Uterus (tissue), 4 donors: ENCODE results near the gene FOXO1. TPM values are rescaled to one million over a fixed set of nuclear protein-coding genes. Genes with fewer than 3 reads are reported as not detected.

ENCODE experiments used
- DNase-seq, 2 donors: peaks; one replicate each; pipeline ENCODE4 v3.0.0-alpha.2; 2019 to 2020
- H3K27ac ChIP-seq, 2 donors: fragments of 200-600 bp; sonication (generic); 1 replicate in 1 of 2; 2 replicates in 1 of 2; pipeline ENCODE4 v1.5.1; 2016 to 2018
- H3K27me3 ChIP-seq, 2 donors: fragments of 200-600 bp; sonication (generic); one replicate each; pipeline ENCODE4 v1.5.1; 2018 to 2019; ENCODE audit warnings: control low read depth in 1 of 2
- H3K36me3 ChIP-seq, 2 donors: fragments of 200-600 bp; sonication (generic); one replicate each; pipeline ENCODE4 v1.5.1; 2019; ENCODE audit warnings: control low read depth in 1 of 2
- H3K4me1 ChIP-seq, 2 donors: fragments of 200-600 bp; sonication (generic); one replicate each; pipeline ENCODE4 v1.5.1; 2018 to 2019; ENCODE audit warnings: control low read depth in 1 of 2
- H3K4me3 ChIP-seq, 2 donors: fragments of 200-600 bp; sonication (generic); 1 replicate in 1 of 2; 2 replicates in 1 of 2; pipeline ENCODE4 v1.5.1; 2018 to 2019; ENCODE audit warnings: mild to moderate bottlenecking in 1 of 2
- H3K9me3 ChIP-seq, 2 donors: fragments of 200-600 bp; sonication (generic); one replicate each; pipeline ENCODE4 v1.5.1; 2019; ENCODE audit warnings: control low read depth in 1 of 2
- POLR2A ChIP-seq, 2 donors: fragments of 450-650 bp; IDR thresholded peaks; one replicate each; pipeline ENCODE4 v1.6.1; 2016; ENCODE audit warnings: antibody characterized with exemption in 2 of 2, mild to moderate bottlenecking in 1 of 2, moderate library complexity in 1 of 2
- intact Hi-C: fragments of 100-400 bp; cut with DNase I; formaldehyde crosslinking; loops from one replicate; pipeline ENCODE4 v1.15.1; 2023; ENCODE audit warnings: low total_unique reads
- total RNA-seq, 4 donors: library from RNA; depleted of rRNA in 3 of 4; stranded (reverse); fragments of >200 nt in 3 of 4; gene quantifications; one replicate each; pipeline versions ENCODE4 v1.1.0 to v1.2.4, GENCODE V29; 2014 to 2023
- TF ChIP-seq, protein P1 (sequence below), 4 experiments: fragments of 200-600 bp in 2 of 4; fragments of 450-650 bp in 2 of 4; sonication (generic) in 2 of 4; IDR thresholded peaks; one replicate each; pipeline ENCODE4 v1.5.1; 2016 to 2019; ENCODE audit warnings: antibody characterized with exemption in 4 of 4, mild to moderate bottlenecking in 2 of 4, moderate library complexity in 1 of 4
- donor health status: DM: yes; HTN: yes; CAD: no.

FOXO1 gene
- total RNA-seq, 4 donors from 2014 or later: 46.8 to 130 (median 60.9) TPM

DNA sequence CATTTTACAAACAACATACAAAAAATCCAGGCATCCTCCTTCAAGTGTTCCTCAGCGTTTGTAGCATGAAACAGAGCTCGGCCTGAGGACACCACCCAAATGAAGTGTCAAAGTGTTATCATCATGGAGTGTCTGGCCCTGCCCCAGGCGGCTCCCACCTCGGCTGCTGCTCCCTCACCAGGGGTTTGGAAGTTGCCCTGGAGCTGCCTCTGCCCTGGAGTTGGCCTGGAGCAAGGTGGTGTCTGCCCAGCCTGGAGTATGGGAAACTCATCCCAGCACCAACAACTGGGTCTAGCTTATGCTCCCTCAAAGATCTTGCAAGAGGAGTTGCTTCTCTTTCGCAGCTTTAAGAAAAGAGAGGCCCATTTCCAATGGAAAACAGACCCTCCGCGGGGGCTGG is 120.4 kb downstream of the FOXO1 start:
- Histone ChIP-seq H3K27ac (peak overlapping the region; percentile 2 to 41), H3K4me3 (no peak overlapping the region), H3K4me1 (peaks cover 0 to 3% of the 10 kb centered on the region in 2 donors), H3K36me3 (no peaks in the 10 kb centered on the region), H3K9me3 (no peaks in the 10 kb centered on the region), H3K27me3 (no peaks in the 10 kb centered on the region)
- no peak for TF ChIP-seq POLR2A (IDR thresholded peaks at IDR 0.05)
- TF ChIP-seq, protein P1, sequence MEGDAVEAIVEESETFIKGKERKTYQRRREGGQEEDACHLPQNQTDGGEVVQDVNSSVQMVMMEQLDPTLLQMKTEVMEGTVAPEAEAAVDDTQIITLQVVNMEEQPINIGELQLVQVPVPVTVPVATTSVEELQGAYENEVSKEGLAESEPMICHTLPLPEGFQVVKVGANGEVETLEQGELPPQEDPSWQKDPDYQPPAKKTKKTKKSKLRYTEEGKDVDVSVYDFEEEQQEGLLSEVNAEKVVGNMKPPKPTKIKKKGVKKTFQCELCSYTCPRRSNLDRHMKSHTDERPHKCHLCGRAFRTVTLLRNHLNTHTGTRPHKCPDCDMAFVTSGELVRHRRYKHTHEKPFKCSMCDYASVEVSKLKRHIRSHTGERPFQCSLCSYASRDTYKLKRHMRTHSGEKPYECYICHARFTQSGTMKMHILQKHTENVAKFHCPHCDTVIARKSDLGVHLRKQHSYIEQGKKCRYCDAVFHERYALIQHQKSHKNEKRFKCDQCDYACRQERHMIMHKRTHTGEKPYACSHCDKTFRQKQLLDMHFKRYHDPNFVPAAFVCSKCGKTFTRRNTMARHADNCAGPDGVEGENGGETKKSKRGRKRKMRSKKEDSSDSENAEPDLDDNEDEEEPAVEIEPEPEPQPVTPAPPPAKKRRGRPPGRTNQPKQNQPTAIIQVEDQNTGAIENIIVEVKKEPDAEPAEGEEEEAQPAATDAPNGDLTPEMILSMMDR (IDR thresholded peaks at IDR 0.05): no peak
- no peak for DNase-seq
- intact Hi-C loops: no loop called here

DNA sequence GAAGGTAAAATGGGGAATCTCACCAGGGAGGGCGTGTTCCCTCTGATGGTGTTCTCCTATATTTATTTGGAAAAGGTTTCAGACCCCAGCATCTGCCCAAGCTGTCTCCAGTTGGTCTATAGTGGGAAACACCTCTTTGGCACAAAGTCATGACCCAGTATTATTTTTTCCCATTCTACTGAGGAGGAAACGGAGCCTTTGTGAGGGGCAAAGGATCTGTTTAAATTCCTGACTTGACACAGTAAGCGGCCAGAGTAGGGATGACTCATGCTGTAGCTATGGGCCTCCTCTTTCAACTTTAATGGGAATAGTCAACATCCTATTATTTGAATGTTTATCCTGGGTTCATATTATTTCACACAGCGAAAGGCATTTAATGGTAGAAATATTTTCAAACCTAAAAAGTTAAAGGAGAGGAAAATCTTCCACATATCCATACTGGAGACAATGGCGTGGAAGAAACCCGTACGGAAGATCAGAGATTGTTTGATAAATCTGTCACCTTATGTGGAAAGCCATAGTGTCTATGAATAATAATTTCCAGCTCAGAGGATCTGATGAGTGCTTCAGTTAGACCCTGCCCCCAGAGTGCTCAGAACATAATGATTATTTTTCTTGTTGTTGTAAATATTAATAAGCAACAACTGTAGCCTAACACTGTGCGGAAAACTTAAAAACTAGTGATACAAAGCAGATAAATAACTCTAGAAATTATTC is 126.0 kb downstream of the FOXO1 start:
- H3K27me3 ChIP-seq: no peaks in the 10 kb centered on the region
- TF ChIP-seq, protein P1 (IDR thresholded peaks at IDR 0.05): no peak
- TF ChIP-seq POLR2A (IDR thresholded peaks at IDR 0.05): no peak
- H3K4me3 ChIP-seq: no peak overlapping the region
- no peaks in the 10 kb centered on the region for H3K9me3 ChIP-seq
- no peaks in the 10 kb centered on the region for H3K36me3 ChIP-seq
- H3K4me1 ChIP-seq: no peaks in the 10 kb centered on the region
- DNase-seq: no peak
- H3K27ac ChIP-seq: peak overlapping the region; percentile 29 to 89
- intact Hi-C loops: no loop called here

DNA sequence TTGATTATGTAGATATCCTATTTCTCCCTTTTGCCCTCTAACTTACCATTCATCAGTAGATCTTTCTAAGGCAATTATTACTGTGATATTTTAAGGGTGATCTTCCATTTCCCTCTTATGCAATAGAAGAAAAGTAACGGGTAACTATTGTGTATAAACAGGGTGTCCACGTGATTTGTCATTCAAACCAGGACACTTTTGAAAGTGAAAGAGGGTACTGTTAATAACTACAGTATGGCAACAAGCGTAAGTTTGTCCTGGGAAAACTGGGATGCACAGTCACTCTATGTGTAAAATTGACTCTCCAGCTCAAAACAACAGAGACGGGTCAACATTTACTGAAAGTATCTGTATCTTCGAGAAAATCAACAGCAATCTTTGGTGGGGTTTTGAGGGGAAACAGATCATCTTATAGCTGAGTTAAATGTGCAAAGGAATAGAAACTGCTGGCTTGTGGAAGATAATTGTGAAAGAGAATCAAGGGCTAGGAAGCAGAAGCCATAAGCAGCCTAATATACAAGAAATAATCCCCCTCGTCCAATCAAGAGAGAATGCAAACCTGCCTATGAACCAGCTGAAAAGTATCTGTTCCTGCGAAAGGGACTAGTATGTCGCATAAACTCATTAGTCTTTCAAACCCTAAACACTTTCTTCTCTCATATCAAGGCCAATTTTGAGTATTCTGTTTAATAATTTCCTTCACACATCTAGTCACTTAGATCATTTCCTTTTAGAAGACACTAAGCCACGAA is 126.7 kb downstream of the FOXO1 start:
- H3K4me1 ChIP-seq: no peaks in the 10 kb centered on the region
- H3K9me3 ChIP-seq: no peaks in the 10 kb centered on the region
- TF ChIP-seq, protein P1 (IDR thresholded peaks at IDR 0.05): no peak
- TF ChIP-seq POLR2A (IDR thresholded peaks at IDR 0.05): no peak
- no peak overlapping the region for H3K4me3 ChIP-seq
- H3K27ac ChIP-seq: peak overlapping the region; percentile 29 to 89
- intact Hi-C loops: no loop called here
- no peaks in the 10 kb centered on the region for H3K36me3 ChIP-seq
- no peaks in the 10 kb centered on the region for H3K27me3 ChIP-seq
- no peak for DNase-seq

DNA sequence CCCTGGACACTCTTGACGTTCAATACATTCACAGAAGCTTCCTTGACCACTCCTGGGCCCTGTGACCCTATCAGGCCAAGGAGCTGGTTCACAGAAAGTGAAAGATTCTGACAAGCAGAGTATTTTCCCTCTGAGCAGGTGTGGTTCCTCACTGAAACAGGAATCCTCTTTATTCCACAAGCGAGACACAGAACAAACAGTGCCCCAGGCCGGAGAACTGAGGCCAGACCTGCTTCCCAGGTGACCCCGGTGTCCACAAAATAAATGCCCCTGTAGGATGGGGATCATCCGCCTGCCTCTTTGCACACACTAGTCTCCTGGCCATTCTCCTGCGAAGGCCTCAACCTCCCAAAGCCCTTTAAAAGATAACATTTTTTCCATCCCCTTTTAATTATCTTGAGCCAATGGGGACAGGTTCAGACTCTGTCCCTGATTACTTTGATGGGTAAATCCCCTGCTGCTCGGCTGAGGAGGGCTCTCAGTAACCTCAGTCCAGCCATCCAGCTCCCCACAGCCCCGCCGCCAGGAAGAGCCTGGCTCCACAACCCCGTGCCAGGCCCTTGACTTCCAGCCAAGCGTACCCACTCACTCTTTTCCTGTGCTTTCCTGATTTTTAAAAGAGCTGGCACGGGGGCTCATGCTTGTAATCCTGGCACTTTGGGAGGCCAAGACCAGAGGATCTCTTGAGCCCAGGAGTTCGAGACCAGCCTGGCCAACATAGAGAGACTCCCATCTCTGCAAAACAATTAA is 129.1 kb downstream of the FOXO1 start:
- H3K27me3 ChIP-seq: no peaks in the 10 kb centered on the region
- H3K36me3 ChIP-seq: no peaks in the 10 kb centered on the region
- H3K27ac ChIP-seq: peak overlapping the region; percentile 5 to 46
- intact Hi-C loops: no loop called here
- TF ChIP-seq, protein P1 (IDR thresholded peaks at IDR 0.05): no peak
- TF ChIP-seq POLR2A (IDR thresholded peaks at IDR 0.05): no peak
- no peak for DNase-seq
- no peaks in the 10 kb centered on the region for H3K4me1 ChIP-seq
- H3K4me3 ChIP-seq: no peak overlapping the region
- no peaks in the 10 kb centered on the region for H3K9me3 ChIP-seq
